Right lobe of liver (tissue), 4 donors: ENCODE measurements around the gene FCGR3A.
"Not testable (repeated sequence)": the region's sequence is repeated elsewhere in the genome, so short reads cannot be mapped to it uniquely, and the experiment has no call there.

ENCODE experiments used
- CTCF ChIP-seq, 4 donors: fragments of 200-600 bp in 3 of 4; fragments of 450-650 bp in 1 of 4; IDR thresholded peaks; one replicate each; pipeline versions ENCODE4 v1.5.1 to v1.8.0; 2016 to 2022; ENCODE audit warnings: antibody characterized with exemption in 4 of 4, mild to moderate bottlenecking in 2 of 4
- POLR2A ChIP-seq: fragments of 450-650 bp; IDR thresholded peaks from one replicate; pipeline ENCODE4 v1.6.1; 2017; ENCODE audit warnings: antibody characterized with exemption, mild to moderate bottlenecking
- donor health status: DM: no; HTN: no; CAD: no.
- donor health status: DM: no; HTN: no; CAD: no.
- donor health status: DM: no; HTN: yes; CAD: no.

DNA sequence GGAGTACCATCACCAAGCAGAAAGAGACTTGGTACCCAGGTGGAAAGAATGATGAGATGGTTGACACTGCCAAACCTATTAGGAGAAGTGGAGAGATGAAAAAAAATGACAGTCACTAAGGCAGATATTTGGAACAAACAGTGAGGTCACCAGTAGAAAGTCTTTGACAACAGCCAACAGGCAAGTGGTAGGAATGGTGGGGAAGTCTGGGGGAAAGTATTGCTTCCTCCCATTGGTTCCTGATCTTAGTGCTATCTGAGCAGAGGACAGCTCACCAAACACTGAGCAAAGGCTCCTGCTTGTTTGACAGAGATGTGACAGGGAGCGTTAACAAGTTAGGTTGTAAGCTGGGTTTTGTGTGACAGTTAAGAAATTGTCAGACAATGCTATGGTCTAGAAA lies 6.5 kb downstream of the FCGR3A start:
- not testable (repeated sequence) for TF ChIP-seq POLR2A; CTCF (IDR thresholded peaks at IDR 0.05)
